ENCODE measurements around the gene PDCL3.

- no peak for TF ChIP-seq EP300 (IDR thresholded peaks at IDR 0.05; ENCODE audit: borderline replicate concordance)
- TF ChIP-seq REST (IDR thresholded peaks at IDR 0.05; ENCODE audit: low read depth) = no peak
- TF ChIP-seq ZBTB7A (IDR thresholded peaks at IDR 0.05; ENCODE audit: low read depth) = no peak
- TF ChIP-seq RAD21 (IDR thresholded peaks at IDR 0.05; ENCODE audit: low read depth) = no peak
- TF ChIP-seq TCF12 (IDR thresholded peaks at IDR 0.05; ENCODE audit: low read depth) = no peak
- no peak for TF ChIP-seq MAX (IDR thresholded peaks at IDR 0.05)
- TF ChIP-seq TAF1 (IDR thresholded peaks at IDR 0.05; ENCODE audit: low read depth) = no peak
- TF ChIP-seq FOXM1 (IDR thresholded peaks at IDR 0.05; ENCODE audit: borderline replicate concordance, low read depth) = no peak
- no peak for TF ChIP-seq YY1 (IDR thresholded peaks at IDR 0.05; ENCODE audit: low read depth)
Measured at GRCh38 chr2:100577777-100578176, 15.0 kb downstream of the PDCL3 start.

Data from Ishikawa (cell line).